Activated gamma-delta T cell (primary cell): ENCODE results near the gene GALNT13.

ENCODE experiments used
- DNase-seq: peaks from one replicate; lab custom pipeline; 2025; lab: John Stamatoyannopoulos, UW

GALNT13 gene

DNA sequence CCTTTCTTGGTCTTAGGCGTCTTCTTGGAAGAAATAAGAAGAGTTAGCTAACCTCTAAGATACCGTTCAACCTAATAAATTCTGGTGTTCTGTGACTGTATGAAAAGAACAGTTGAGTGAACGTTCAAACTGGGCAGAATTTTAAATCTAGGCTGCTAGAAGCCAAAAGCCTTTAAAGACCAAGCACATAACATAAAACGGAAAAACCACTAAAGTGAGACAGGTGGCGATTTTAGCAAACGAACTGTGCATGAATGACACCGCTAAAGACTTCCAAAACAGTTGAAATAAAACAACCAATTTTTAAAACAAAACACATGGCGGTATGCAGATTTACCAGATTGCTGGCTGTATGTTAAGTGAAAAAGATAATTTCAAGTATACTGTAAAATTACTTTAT, 73.1 kb downstream of the GALNT13 start:
- no peak for DNase-seq

DNA sequence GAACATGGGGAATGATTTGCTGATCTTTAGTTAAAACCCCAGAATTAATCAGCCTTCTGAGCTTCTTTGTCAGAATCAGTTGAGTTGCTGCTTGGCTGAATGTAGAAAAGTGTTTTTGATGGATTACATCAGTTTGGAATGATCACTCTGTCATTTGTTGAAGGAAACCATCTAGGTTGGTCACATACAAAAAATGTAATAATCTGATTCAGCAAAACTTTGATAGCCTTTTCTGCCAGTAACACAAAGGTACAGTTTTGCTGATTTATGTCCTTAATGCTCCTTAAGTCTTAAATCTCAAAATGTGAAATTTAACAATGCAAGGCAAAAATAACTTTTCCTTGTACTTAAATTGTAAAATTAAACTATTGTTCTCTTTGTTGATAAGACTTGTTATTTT, 74.3 kb downstream of the GALNT13 start:
- no peak for DNase-seq

DNA sequence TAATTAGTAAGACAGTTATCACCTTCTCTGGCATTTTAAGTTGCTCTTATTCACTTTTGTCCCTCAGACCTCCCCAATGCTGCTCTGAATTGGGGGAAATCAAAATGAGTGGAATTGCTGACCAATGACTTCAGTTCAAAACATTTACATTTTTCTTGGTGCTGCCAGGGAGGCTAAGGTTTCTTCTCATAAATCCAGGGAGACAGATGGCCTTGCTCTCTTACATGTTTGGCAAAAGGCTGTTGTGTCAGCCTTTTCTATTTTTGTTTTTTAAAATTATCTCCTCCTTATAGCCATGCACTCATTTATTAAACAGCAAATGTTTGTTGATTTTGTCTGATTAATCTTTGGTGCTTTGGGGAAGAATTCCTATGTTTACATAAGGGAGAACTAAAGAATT, 82.0 kb downstream of the GALNT13 start:
- no peak for DNase-seq

DNA sequence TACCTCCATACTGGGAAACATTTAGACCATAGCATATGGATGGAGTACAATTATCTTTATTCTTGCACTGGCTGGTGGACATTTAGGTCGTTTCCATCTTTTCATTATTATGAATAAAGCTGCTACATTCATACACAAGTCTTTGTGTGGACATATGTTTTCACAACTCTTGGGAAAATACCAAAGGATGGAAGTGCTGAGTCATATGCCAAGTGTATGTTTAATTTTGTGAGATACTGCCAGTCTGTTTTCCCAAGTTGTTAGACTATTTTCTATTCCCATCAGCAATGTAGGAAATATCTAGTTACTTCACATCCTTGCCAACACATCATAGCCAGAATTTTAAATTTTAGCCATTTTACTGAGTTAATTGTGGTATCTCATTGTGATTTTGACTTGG, 91.5 kb downstream of the GALNT13 start:
- no peak for DNase-seq

DNA sequence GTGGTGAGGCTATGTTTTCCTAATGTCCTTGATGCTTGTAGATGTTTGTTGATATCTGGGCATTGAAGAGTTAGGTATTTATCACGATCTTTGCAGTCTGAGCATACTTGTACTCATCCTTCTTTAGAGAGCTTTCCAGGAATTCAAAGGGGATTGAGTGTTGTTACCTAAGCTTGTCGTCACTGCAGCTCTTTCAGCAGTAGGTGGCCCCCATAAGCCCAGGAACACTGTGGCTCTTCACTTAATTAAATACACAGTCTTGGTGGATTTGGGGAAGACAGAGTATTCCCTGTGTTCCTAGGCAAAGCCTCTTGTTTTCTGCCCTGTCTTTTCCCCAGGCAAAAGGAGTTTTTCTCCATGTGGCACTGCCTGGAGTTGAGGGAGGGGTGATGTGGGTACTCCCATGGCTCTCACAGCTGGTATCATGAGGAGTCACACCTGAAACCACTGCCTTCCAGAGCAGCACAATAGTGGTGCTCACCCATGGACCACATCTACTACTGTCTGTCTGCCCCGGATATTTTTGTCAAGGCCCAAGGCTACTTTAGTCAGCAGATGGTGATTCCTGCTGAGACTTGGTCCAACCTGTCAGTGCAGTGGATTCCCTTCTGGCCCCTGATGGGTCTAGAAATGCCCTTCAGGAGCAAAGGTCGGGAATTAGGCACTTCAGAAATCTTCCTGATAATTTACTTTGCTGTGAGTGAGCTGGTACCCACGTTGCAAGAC, 95.7 kb downstream of the GALNT13 start:
- DNase-seq: no peak

DNA sequence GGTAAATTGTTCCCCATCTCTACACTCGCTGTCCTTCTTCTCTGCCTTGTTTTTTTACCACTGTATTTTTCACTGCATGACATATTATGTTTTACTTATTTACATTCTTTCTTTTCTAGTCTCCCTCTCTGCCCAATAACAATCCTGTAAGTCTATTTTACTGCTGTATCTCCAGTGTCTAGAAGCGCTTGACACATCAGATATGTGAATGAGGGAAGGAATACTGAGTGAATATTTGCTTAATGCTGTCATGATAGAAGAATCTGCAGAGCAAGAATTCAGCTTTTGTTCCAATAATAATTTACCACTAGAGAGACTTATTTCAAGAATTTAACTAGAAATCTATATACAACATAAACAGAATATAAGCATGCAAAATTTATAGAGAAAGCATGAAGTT, 99.5 kb downstream of the GALNT13 start:
- DNase-seq: no peak

DNA sequence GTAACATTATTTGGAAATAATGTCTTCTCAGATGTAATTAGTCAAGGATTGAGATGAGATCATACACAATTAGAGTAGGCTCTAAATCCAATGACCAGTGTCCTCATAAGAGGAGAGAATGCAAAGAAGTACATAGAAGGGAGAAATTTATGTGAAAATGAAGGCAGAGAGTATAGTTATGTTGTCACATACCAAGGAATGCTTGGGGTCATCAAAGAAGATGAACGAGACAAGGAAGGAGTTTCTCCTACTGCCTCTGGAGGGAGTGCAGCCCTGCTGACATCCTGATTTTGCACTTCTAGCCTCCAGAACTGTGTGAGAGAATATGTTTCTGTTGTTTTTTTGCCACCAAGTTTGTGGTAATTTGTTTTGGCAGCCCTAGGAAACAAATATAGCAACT, 100.1 kb downstream of the GALNT13 start:
- no peak for DNase-seq

DNA sequence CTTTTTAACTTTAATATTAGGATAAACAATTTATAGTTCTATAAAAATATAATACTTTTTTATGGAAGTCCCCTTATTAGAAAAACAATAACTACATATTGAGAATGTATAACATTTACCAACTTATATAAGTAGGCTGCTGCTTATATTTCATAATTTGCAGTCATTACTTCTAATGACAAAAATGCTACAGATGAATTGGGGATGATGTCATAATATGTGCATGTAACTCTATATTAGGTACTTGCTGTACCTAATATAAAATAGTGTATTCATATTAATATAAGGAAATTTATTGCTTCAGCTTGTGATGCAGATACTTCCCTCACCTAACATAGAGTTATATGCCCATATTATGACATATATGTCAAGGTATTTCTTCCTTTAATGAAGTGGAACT, 100.7 kb downstream of the GALNT13 start:
- no peak for DNase-seq

DNA sequence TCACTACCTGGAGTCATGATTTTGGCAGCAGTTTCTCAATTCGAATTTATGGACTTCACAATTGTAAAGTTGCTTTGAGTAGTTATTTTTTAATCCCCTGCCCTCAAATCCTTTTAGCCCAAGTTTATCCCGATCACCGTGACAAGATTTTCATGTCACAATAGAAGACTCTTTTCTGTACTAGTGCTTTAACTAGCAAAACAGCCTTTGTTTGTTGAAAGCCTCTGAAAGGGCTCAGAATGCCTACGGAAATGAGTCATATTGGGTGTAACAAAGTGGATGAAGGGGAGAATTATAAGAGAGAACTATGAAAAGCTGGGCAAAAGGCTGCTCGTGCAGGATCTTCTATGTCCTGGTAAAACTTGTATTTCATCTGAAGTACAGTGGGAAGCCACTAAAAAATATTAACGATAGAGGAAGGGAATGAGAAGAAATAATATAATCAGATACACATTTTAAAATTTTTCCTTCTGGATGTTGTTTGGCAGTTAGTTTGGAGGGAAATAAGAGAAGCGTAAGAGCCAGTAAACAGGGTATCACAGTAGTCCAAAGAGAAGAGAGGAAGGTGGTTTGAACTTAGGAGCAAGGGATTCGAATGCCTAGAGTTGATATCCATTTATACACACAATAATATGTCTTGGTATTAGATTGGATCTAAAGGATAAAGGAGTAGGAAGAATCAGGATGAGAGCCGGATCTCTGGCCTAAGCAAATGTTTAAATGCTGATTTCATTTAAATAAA, 114.9 kb downstream of the GALNT13 start:
- DNase-seq: no peak

DNA sequence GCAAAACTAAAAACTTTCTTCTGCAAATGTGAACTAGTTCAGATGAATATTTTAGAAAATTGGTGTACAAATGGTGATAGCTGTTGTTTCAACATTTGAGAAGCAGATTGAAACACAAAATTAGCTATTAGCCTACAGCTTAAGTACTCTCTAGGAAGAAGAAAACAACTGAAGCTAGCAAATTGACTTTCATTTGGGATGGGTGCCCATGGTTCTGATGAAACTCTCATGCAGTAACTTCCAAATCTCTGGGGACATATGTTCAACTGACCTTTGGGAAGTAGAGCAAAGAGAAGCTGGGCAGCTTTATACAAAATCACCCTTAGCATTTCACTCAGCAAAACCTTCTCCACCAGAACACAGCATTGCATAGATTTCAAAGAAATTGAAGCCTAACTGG, 119.0 kb downstream of the GALNT13 start:
- no peak for DNase-seq

DNA sequence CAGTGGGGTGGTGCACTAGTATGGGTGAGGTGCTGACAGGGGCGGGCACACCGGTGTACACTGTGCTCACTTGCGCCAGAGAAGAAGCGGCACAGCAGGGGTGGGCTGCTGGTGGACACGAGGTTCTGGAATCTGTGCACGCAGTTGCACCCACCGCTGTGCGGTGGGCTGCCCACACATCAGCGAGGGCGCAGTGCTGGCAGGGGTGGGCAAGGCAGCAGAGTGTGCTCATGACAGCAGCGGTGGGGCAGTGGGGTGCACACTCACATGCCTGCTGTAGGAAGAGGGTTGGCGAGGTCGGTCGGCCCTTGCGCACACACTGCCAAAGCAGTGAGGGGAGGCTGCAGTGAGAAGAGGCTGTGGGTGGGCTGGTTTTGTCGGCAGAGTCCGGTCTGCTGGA, 141.8 kb downstream of the GALNT13 start:
- DNase-seq: peak; percentile 8

DNA sequence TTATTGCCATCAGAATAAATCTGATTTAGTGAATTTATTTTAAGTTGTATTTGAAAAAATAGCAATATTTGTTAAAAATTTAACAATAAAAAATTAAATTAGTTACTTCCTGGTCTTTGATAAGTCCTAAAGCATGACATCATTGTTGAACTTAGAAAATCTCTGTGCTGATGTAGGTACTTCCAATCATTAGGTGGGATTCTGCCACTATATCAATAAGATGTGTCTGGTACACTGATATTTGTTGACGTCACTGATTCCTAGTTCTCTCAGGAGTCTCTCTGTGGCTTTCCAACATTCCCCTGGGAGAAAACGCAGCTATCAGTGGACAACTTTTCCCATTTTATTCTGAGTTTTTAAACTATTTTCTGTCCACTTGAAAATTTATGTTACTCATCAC, 143.5 kb downstream of the GALNT13 start:
- no peak for DNase-seq

DNA sequence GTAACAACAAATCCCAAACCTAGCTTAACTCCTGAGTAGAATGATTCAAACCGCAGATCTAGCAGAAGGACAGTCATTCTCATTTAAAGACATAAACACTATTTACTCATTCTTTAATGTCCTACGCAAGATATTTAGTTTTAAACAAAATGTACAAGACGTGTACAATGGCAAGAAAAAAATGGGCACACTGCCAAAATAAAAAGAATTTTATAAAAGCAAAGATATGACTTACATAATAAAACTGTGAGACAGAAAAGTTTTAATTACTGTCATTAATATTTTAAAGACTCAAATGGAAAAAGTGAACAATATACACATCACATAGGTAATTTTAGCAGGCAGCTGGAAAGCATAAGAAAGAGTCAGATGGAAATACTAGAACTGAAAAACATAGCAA, 157.8 kb downstream of the GALNT13 start:
- no peak for DNase-seq

DNA sequence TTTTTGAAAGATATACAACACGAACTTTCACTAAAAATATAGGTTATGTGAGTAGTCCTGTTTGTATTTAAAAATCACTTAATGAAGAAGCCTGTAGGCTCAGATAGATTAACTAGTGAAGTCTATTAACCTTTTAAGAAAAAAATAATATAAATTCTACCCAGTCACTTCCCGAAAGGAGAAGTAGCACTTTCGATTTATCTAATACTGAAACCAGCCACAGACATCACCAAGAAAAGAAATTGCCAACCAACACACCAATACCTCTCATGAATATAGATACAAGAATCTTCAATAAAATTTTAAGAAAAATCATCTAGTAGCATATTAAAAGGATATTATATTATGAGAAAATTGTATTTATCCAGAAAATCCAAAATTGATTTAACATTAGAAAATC, 160.5 kb downstream of the GALNT13 start:
- DNase-seq: no peak

DNA sequence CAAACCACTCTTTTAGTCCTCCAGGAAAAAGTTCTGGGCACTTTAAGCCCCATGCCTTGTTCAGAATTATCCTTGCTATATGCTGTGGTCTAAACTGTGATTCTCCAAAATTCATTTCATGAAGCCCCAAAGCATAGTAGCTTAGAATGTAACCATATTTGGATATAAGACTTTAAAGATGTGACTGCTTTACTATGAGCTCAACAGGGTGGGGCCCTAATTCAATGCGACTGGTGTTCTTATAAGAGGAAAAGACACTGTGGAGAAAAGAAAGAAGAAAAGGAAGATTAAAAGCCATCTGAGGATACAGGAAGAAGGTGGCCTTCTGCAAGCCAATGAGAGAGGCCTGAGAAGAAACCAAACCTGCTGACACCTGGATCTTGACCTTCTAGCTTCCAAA, 174.8 kb downstream of the GALNT13 start:
- DNase-seq: no peak

DNA sequence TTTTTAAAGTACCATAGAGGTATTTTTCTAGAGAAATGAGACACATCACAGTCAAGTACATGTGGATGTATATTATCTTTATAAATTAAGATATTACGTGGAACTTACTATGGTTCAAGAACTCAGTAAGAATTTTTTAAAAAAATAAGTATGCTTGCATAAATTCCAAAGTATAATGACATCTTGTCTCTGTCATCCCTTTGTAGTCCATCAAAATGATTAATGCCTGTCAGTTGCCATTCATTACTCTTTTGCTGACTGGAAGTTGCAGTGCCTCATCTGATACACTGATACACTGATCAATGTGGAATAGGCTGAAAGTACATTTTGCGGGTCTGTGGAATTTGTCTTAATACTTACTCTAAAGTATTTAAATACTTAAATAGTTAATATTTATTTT, 177.2 kb downstream of the GALNT13 start:
- no peak for DNase-seq

DNA sequence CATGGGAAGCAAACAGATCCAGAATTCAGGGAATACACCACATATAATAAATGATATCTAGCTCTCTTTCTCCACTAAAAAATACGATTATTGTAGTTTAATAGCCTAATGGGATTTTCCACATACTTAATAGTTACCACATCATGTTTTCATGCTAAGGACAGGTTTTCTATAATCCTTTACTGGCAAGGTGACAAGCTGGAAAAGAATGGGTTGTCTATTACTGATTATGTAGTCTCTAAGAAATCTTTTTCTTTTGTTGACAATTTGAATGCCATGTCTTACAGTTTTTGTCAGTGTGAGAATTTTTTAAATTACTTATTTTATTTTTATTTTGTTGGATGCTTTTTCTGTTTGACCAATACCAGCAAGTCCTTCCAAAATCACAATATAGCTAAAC, 177.8 kb downstream of the GALNT13 start:
- DNase-seq: no peak

DNA sequence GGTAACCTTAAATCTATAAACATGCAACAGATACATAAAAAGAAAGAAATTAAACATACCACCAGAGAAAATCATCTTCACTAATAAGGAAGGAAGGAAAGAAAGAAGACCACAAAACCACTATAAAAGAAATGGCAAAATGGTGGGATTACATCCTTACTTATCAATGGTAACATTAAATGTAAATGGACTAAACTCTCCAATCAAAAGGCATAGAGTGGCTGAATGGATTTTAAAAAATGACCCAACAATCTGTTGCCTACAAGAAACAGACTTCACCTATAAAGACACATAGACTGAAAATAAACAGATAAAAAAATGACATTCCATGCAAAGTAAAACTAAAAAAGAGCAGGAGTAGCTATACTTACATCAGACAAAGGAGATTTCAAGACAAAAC, 195.4 kb downstream of the GALNT13 start:
- no peak for DNase-seq

DNA sequence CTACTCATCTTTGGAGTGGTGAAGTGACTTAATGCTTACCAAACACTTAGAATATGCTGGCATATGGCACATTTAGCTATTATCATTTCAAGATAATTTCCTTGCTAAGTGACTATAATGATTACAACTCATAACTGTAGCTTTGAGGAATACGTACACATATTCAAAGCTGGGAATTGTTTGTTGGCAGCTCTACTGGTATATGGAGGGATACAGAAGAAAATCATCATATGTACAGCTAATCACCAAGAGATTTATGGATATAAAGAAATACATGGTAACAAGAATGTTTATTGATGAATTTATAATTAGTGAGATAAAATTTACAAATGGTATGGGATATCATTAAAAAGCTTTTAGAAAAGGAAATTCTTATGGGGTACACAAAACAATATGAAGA, 207.2 kb downstream of the GALNT13 start:
- no peak for DNase-seq

DNA sequence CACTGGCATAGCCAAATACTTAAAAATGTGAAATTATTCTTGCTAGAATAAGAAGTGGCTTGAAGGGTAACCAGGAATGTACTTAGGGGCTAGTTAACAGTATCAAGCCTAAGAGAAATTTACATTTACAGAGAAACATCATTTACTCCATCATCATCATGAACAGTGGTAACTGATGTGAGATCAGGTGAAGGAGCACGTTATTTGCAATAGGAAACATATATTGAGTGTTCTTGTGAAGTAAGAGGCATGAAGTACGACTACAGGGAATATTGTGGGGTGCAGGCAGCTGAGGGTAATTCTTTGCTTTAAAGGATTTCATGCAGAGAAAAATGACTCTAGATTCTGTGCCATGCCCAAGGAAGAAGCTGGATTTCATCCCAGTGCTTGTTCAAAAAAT, 220.8 kb downstream of the GALNT13 start:
- DNase-seq: no peak

DNA sequence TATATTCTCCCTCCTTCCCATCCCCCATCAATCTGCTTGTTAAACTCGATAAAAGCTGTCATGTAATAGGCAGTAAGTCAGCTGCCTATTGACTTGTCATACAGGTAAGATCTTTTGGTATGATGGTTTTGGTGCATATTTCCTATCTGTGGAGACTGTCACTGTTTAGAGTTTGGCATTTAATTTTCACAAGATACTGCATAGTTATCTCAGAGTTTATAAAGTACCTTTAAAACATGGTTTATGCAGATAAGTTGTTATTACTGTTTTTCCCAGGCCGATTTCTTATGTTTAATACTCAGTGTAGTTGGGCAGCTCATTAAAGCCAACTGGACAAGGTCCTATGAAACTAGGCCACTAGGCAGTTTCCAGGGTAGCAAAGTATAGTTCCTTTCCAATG, 222.1 kb downstream of the GALNT13 start:
- DNase-seq: no peak

DNA sequence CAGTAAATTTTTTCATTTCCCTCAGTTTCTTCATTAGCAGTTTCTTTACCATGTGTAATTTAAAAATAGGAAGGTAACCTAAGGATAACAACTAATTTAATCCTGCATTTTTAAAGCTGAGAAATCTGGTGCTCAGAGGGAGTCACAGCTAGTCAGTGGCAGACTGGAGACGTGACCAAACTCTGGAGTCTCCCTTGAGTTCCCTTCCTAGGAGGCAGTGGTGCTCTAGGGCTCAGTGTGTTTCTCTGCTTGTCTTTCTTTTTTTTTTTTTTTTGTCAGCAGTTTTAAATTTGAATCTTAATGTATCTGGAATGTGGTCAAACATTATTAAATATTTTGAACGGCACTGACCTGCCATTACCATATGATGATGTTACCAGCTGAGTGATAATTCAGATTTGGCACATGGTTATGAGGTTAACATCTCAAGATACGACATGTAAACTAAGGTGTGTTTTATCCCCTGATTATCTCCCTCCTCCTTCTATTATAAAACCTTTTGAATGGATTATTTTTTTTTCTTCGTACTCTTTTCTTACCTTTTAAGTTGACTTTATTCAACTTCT, 226.2 kb downstream of the GALNT13 start:
- no peak for DNase-seq

DNA sequence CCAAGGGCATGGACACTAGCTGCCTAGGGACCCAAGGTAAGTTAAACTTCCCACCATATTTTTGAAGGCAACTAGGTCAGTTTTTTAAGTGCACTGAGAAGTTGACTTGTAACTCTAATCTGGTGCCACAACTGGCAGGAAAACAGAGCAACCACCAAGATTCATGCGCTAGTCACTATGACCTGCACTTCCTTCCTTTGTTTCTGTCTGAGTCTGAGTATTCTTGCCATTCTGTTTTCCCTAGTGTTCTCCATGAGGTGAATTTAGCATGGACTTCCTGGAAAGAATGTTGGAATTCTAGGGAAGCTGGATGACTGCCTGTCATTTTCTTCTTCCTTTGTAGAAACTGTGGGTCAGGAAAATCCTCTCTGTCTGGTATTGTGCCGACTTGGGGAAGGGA, 249.0 kb downstream of the GALNT13 start:
- no peak for DNase-seq

DNA sequence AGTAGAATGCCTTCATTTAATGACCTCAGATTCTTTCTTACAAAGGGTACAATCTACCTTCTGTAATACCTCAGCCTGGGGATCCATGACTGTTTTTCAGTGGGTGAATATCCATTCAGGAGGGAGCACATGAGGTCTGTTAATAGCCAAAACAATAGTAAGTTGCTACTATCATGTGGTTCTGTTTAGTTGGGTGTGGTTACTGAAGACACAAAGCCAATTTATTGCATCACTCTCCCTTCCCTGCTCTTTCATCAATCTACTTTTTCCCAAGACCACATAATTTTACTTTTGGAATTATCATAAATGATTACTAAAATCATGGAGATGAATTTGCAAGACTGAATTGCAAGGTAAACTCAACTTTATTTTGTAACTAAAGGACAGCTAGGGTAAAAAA, 254.2 kb downstream of the GALNT13 start:
- DNase-seq: no peak
